Endothelial cell (in vitro differentiated cells): ENCODE measurements around the gene ENG. TPM values are rescaled to one million over a fixed set of nuclear protein-coding genes. Genes with fewer than 3 reads are reported as not detected.

Experiments used
- DNase-seq: peaks from one replicate; pipeline ENCODE4 v3.0.0; 2021; ENCODE audit warnings: low spot score
- H3K27ac Mint-ChIP-seq: one replicate; pipeline ENCODE4 v1.8.0; 2021; ENCODE audit warnings: mixed read lengths, inconsistent platforms; ENCODE audit not compliant: unreplicated experiment
- H3K27me3 Mint-ChIP-seq: one replicate; pipeline ENCODE4 v1.8.0; 2021; ENCODE audit warnings: mild to moderate bottlenecking, moderate library complexity, mixed read lengths, inconsistent platforms; ENCODE audit not compliant: unreplicated experiment
- H3K36me3 Mint-ChIP-seq: one replicate; pipeline ENCODE4 v1.8.0; 2021; ENCODE audit warnings: mild to moderate bottlenecking, low read depth, mixed read lengths, inconsistent platforms; ENCODE audit not compliant: unreplicated experiment
- H3K4me1 Mint-ChIP-seq: one replicate; pipeline ENCODE4 v1.8.0; 2021; ENCODE audit warnings: mild to moderate bottlenecking, mixed read lengths, inconsistent platforms; ENCODE audit not compliant: unreplicated experiment
- H3K4me3 Mint-ChIP-seq: one replicate; pipeline ENCODE4 v1.8.0; 2021; ENCODE audit warnings: mild to moderate bottlenecking, mixed read lengths, inconsistent platforms; ENCODE audit not compliant: unreplicated experiment
- H3K9me3 Mint-ChIP-seq: one replicate; pipeline ENCODE4 v1.8.0; 2021; ENCODE audit warnings: mixed read lengths, inconsistent platforms; ENCODE audit not compliant: unreplicated experiment
- long read RNA-seq: library from polyadenylated mRNA; unstranded; transcript quantifications from one replicate; pipeline ENCODE4 v2.0.0, GENCODE V29; 2020; ENCODE audit not compliant: unreplicated experiment
- total RNA-seq: library from RNA; stranded (reverse); fragmentation: NEBNext Ultra II Directional; extraction: Animal tissue kit (Norgen Biotek cat#: 25700); gene quantifications from one replicate; pipeline ENCODE4 v1.2.1, GENCODE V29; 2021; ENCODE audit not compliant: unreplicated experiment
- TF ChIP-seq, protein P1 (sequence below): fragments of 200-600 bp; sonication (generic); IDR thresholded peaks from one replicate; pipeline ENCODE4 v1.5.0; 2021; ENCODE audit warnings: antibody characterized with exemption; ENCODE audit not compliant: unreplicated experiment

ENG gene
- total RNA-seq = 113 TPM
- long read RNA-seq, transcript ENG-202 (15 exons, 3,048 nt) = major isoform, 63 of 95 reads
- long read RNA-seq, partial matches to known transcripts = 21 of 95 reads
- long read RNA-seq, other reads (novel, unspliced or antisense) = 8 of 95 reads

DNA sequence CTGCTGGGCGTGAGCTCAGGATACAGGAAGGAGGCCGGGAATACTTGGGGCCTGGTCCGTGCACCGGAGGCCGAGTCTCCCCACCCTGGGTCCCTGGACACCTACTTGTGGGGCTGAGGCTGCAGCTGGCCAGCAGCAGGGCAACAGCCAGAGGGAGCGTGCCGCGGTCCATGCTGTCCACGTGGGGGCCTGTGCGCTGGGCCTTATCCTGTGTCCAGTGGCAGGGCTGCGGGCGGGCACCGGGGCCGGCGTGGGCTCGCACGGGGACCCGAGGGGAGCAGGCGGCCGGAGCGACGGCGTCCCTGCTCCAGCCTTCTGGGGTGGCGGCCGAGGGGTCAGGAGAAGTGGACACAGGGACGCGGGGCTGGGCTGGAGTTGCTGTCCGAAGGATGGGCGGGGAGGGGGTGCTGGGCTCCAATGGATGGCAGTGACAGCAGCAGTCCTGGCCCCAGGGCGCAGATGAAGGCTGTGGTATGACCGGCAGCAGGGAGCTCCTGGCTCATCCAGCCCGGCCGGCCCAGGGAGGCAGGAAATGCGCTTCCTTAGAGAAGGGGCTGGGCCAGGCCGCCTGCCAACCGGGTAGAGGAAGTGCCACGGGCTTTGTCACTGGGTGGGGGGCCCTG, at the start of gene ENG:
Gene ENG (minus strand): TSS at position 475 of the 623 bp plus-strand sequence. CDS start 303 bp downstream, at position 172.
- peaks cover 6% of the 10 kb centered on the region for H3K27me3 Mint-ChIP-seq
- peak within 1 kb of the TSS; percentile 84 for H3K27ac Mint-ChIP-seq
- H3K9me3 Mint-ChIP-seq = peaks cover 7% of the 10 kb centered on the region
- peaks cover 13% of the 10 kb centered on the region for H3K36me3 Mint-ChIP-seq
- TF ChIP-seq, protein P1, sequence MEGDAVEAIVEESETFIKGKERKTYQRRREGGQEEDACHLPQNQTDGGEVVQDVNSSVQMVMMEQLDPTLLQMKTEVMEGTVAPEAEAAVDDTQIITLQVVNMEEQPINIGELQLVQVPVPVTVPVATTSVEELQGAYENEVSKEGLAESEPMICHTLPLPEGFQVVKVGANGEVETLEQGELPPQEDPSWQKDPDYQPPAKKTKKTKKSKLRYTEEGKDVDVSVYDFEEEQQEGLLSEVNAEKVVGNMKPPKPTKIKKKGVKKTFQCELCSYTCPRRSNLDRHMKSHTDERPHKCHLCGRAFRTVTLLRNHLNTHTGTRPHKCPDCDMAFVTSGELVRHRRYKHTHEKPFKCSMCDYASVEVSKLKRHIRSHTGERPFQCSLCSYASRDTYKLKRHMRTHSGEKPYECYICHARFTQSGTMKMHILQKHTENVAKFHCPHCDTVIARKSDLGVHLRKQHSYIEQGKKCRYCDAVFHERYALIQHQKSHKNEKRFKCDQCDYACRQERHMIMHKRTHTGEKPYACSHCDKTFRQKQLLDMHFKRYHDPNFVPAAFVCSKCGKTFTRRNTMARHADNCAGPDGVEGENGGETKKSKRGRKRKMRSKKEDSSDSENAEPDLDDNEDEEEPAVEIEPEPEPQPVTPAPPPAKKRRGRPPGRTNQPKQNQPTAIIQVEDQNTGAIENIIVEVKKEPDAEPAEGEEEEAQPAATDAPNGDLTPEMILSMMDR = no peak
- peak; percentile 60 for DNase-seq
- H3K4me1 Mint-ChIP-seq = peaks cover 49% of the 10 kb centered on the region
- peak within 1 kb of the TSS; percentile 88 for H3K4me3 Mint-ChIP-seq

DNA sequence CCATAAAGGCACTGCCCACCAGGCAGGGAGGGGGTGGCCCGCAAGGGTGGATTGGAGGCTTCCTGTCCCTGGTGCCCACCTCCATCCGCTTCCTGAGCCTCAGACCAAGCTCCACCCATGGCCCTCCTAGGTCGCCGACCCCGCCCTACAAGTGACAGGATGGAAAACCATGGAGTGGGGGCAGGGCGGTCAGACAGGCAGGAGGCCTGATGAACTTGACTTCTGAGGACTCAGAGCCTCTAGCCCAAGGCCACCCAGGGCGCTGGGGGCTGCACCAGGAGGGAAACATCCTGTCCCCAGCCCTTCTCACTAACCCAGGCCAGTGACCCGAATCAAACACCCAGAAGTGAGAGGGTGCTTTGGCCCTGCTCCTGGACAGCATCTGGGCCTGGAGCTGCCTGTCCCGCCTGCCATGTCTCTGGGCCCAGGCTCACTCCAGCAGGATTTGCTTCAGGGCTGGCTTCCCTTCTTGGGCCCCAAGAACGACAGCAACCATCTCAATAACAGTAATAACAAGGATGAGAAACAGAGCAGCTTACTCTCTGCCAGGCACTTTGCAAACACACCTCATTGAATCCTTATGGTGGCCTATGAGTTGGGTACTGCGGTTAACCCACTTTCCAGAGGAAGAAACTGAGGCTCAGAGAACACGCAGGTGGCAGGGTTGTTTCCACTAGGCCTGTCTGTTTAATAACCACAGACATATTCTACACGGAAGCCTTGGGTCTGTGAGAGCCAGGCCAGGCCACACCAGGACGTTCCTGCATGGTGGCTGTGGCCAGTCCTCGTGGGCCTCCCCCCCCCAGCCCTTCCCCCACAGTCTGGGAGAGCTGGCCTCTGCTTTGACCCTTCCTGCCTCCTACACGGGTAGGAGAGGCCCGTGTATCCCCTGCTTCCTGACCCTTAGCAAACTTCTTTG, 49.4 kb upstream of the ENG start:
- Mint-ChIP-seq H3K36me3 (no peaks in the 10 kb centered on the region), H3K27ac (peak overlapping the region; percentile 76), H3K27me3 (peaks cover 7% of the 10 kb centered on the region), H3K4me1 (peaks cover 29% of the 10 kb centered on the region), H3K4me3 (no peak overlapping the region), H3K9me3 (no peaks in the 10 kb centered on the region)
- DNase-seq = peak; percentile 47
- TF ChIP-seq, protein P1 = no peak

DNA sequence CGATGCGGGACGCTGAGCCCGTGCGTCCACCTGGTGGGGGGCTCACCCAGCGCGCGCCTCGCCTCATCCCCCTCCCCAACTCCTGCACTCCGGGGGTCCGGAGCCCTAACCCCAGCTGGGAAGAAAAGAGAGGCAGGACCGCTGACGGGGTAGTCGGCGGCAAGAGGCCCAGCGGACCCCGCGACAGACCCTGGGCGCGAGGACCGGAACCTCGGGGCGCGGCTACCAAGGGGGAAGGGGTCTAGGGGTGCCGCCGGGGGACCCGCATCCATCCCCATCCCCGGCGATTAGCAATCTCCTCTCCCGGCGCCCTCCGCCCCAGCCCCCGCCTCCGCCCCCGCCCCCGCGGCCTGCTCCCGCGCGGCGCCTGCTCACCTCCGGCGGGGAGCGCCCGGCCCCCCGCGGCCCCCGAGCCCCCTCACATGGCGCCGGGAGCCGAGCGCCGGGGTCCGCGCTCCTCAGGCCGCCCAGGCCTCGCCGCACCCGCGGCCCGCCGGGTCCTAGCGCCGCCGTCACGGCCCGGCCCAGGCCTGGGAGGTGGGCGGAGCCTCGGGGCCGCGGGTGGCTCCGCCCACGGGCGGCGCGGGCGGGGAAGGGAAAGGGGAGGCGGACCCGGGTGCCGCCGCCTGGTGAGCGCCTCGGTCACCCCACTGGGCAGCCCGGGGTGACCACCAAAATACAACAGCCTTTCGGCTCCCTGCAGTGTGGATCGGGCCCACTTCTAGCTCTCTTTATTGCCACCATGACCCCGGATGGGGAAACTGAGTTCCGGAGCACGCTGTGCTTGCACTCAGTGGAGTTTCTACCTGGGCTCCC, 44.9 kb upstream of the ENG start, which contains the start of gene ST6GALNAC6:
Gene ST6GALNAC6 (minus strand): TSS at position 476 of the 816 bp plus-strand sequence. CDS start 1,622 bp downstream, outside the sequence.
- Mint-ChIP-seq H3K36me3 (peaks cover 18% of the 10 kb centered on the region), H3K27me3 (peaks cover 6% of the 10 kb centered on the region), H3K9me3 (no peaks in the 10 kb centered on the region), H3K4me3 (peak within 1 kb of the TSS; percentile 93), H3K27ac (peak within 1 kb of the TSS; percentile 52), H3K4me1 (peaks cover 32% of the 10 kb centered on the region)
- peak; percentile 83 for DNase-seq
- TF ChIP-seq, protein P1 = no peak

DNA sequence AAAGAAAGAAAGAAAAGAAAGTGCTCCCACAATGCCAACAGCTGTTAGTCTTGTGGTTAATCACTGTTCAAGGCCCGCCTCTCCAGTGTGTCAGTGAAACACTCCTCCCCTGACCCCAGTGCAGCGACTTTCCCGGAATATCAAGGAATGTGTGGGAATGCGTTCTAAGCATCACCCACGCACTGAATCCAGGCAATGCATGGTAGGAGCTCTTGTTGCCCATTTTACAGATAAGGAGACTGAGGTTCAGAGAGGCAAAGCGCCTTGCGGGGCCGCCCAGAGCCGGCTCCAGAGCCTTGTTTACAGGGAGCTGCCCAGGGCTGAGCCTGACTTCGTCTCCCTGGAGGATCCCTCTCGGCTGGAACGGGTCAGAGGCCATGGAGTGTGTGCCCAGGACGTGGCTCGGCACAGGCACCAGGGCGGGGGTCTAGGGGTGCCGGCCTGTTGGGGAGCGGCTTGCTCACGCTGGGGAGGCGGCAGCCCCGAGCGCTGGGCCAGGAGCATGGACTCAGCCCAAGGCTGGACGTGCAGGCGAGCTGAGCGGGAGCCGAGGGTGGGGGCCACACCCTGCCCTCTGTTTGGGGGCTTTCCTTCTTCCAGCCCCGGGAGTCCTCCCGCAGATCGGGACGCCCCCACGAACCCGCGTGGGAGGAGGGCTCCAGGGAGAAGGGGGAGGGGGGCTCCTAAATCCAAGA, 44.1 kb upstream of the ENG start:
- no peak for DNase-seq
- Mint-ChIP-seq H3K27ac (no peak overlapping the region), H3K4me3 (peak overlapping the region; percentile 93), H3K27me3 (peaks cover 6% of the 10 kb centered on the region), H3K4me1 (peaks cover 24% of the 10 kb centered on the region), H3K9me3 (no peaks in the 10 kb centered on the region), H3K36me3 (peaks cover 25% of the 10 kb centered on the region)
- TF ChIP-seq, protein P1 = no peak
